MM.1S (cell line): ENCODE data around the gene TAF1B.

Source experiments
- EZH2 ChIP-seq: fragments of 300-600 bp; sonication (generic); optimal IDR thresholded peaks from 2 replicates; pipeline ENCODE3; 2017; ENCODE audit warnings: low read depth, mild to moderate bottlenecking, antibody characterized with exemption, low read length, mixed read lengths
- TF ChIP-seq, protein P1 (sequence below): fragments of 300-600 bp; sonication (generic); IDR thresholded peaks from 2 replicates; pipeline ENCODE4 v1.5.1; 2016; ENCODE audit warnings: antibody characterized with exemption, low read length, mixed read lengths

GRCh38 chr2:9797086-9797485 is 46.2 kb upstream of the TAF1B start:
- TF ChIP-seq, protein P1, sequence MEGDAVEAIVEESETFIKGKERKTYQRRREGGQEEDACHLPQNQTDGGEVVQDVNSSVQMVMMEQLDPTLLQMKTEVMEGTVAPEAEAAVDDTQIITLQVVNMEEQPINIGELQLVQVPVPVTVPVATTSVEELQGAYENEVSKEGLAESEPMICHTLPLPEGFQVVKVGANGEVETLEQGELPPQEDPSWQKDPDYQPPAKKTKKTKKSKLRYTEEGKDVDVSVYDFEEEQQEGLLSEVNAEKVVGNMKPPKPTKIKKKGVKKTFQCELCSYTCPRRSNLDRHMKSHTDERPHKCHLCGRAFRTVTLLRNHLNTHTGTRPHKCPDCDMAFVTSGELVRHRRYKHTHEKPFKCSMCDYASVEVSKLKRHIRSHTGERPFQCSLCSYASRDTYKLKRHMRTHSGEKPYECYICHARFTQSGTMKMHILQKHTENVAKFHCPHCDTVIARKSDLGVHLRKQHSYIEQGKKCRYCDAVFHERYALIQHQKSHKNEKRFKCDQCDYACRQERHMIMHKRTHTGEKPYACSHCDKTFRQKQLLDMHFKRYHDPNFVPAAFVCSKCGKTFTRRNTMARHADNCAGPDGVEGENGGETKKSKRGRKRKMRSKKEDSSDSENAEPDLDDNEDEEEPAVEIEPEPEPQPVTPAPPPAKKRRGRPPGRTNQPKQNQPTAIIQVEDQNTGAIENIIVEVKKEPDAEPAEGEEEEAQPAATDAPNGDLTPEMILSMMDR, result no peak
- TF ChIP-seq EZH2, result no peak
